Measurements from ENCODE around the gene RDH13. TPM values are rescaled to one million over a fixed set of nuclear protein-coding genes. Genes with fewer than 3 reads are reported as not detected.
"Not testable (repeated sequence)": the region's sequence is repeated elsewhere in the genome, so short reads cannot be mapped to it uniquely, and the experiment has no call there.

Gene RDH13
- total RNA-seq, 1 donor from 2014 or later, result 8.2 TPM

GRCh38 chr19:55047951-55048350 lies 15.0 kb downstream of the RDH13 start:
- DNase-seq (ENCODE audit: low spot score), result no peak

DNA sequence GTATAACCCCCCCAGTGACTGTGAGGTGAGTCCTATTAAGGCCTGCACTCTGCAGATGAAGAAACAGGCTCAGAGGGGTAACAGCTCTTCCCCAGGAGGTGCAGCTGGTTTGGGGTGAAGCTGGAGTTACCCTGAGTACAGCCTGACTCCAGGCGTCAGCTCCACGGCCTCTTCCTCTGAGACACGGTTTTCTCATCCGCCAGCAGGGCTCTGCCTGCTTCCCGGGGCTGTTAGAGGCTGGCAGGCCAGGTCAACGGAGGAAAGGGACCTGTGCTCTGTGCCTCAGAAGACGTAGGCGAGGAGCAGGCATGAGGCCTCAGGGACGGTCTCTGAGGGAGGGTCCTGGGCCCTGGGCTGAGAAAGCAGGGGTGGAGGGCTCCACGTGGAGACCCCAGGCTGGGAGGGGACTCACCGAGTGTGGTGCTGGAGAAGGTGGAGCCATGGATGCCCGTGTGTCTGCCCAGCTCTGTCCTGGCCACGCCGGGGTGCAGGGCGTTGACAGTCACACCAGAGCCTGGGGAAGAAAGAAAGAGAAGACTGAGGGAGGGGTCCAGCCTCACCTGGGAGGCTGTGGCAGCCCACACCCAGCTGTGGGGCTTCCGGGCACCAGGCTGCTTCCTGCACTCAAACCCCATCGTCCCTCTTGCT lies 15.8 kb downstream of the RDH13 start:
- no peak for DNase-seq (ENCODE audit: low spot score)

GRCh38 chr19:55044771-55045716 lies 17.9 kb downstream of the RDH13 start:
- no peak for DNase-seq (ENCODE audit: low spot score)

- no peak for DNase-seq (ENCODE audit: low spot score)
Observed at GRCh38 chr19:55044286-55044685, 18.7 kb downstream of the RDH13 start.

- no peak for DNase-seq (ENCODE audit: low spot score)
Observed at GRCh38 chr19:55042688-55043087, 20.3 kb downstream of the RDH13 start.

DNA sequence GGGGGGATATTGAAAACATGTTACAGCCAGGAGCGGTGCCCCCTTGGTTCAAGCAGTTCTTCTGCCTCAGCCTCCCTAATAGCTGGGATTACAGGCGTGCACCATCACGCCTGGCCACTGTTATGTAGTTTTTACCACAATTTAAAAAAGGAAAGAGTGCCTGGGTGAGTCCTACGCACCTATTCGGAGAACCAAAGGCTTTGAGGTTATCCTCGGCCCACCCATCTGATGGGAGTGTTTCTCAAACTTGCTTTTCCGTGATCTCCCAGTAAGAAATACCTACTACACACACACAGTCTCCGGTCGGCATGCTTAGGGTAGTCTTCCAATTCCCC lies 20.6 kb downstream of the RDH13 start:
- DNase-seq (ENCODE audit: low spot score), result no peak

DNA sequence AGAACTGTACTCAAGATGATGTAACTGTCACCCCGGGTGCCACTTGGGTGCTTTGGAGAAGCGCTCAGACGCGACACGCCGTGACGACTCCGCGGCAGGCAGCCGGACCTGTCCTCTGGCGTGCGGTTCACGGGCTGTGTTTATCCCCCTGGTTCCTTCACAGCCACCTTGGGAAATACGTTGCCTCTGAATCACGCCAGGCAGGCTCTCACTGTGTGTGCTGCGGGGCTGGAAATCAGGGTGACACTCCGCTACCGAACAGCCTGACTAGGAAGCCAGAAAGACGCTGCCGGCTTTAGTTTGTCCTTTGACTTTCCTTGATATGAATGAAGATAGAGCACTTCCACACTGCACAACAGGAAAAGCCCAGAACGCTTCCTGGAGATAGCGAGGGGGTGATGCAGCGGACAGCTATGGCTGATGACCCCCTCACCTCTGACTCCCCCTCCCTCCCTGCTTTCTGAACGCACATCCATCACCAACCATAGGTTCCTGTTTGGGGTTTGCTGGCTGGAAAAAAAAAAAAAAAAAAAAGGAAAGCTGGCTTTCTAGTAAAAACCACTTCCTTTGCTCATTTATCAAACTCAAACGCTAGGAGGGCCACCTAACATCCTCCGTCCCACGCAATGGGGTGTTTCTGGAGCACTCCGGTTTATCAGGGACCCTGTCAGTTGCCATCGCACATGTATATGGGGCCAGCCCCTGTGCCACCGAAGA lies 21.2 kb downstream of the RDH13 start:
- no peak for DNase-seq (ENCODE audit: low spot score)

DNA sequence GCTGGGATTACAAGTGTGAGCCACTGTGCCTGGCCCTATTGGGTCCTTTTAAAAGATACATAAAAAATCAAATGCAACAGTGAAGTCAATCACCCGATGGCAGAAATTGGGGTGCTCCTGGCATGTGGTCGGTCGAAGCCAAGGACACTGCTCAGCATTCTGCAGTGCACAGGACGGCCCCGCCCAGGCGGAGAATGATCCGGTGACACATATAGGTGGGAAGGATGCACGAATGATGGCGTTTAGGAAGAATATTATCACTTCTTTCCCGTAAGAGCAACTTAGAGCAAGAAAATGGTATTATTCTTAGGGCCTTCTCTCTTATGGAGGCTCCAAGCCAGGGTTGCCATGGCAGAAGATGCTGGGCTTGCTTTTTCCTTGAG lies 21.7 kb downstream of the RDH13 start:
- DNase-seq (ENCODE audit: low spot score), result no peak

DNA sequence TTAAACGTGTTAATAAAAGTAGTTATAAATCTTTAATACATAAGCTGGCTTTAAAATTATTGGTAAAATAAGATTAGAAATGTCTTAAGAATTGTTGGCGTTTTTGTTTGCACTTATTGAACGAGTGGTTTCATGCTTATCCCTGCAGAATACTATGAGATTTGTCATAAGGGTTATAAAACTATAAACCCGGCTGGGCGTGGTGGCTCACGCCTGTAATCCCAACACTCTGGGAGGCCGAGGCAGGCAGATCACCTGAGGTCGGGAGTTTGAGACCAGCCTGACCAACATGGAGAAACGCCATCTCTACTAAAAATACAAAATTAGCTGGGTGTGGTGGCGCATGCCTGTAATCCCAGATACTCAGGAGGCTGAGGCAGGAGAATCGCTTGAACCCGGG lies 22.3 kb downstream of the RDH13 start:
- DNase-seq (ENCODE audit: low spot score), result not testable (repeated sequence)

- DNase-seq (ENCODE audit: low spot score), result not testable (repeated sequence)
Observed at GRCh38 chr19:55037603-55038002, 25.3 kb downstream of the RDH13 start.

- DNase-seq (ENCODE audit: low spot score), result no peak
Observed at GRCh38 chr19:55036058-55036457, 26.9 kb downstream of the RDH13 start.

- no peak for DNase-seq (ENCODE audit: low spot score)
Observed at GRCh38 chr19:55034751-55035150, 28.2 kb downstream of the RDH13 start.

- DNase-seq (ENCODE audit: low spot score), result not testable (repeated sequence)
Observed at GRCh38 chr19:55032976-55033643, 29.8 kb downstream of the RDH13 start.

- DNase-seq (ENCODE audit: low spot score), result no peak
Observed at GRCh38 chr19:55032170-55032800, 30.7 kb downstream of the RDH13 start.

DNA sequence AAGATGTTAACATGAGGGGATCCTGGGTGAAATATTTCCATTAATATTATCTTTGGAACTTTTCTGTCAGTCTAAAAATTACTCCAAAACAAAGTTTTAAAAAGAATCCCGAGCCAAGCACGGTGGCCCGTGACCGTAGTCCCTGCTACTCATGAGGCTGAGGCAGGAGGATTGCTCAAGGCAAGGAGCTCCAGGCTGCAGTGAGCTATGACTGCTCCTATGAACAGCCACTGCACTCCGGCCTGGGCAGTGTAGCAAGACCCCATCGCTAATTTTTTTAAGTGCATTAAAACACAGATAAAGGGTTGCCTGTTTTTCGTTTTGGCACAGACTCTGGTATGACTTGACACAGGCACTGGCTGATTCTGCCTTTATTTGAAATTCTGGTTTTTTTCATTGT lies 31.8 kb downstream of the RDH13 start:
- no peak for DNase-seq (ENCODE audit: low spot score)

DNA sequence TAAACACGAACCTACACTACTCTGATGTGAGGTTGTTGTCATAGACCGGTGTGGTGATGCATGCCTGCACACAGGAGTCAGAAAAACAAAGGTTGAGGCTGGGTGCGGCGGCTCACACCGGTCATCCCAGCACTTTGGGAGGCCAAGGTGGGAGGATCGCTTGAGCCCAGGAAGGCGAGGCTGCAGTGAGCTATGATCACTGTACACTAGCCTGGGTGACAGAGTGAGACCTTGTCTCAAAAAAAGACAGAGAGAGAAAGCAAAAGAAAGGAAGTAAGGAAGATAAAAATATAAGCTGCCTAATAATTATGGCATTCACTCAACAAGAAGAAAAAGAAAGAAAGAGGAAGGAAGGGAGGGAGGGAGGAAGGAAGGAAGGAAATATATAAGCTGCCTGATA lies 34.2 kb downstream of the RDH13 start:
- no peak for DNase-seq (ENCODE audit: low spot score)

GRCh38 chr19:55027472-55028337 lies 35.2 kb downstream of the RDH13 start:
- no peak for DNase-seq (ENCODE audit: low spot score)

GRCh38 chr19:55027140-55027471 lies 35.8 kb downstream of the RDH13 start:
- not testable (repeated sequence) for DNase-seq (ENCODE audit: low spot score)

DNA sequence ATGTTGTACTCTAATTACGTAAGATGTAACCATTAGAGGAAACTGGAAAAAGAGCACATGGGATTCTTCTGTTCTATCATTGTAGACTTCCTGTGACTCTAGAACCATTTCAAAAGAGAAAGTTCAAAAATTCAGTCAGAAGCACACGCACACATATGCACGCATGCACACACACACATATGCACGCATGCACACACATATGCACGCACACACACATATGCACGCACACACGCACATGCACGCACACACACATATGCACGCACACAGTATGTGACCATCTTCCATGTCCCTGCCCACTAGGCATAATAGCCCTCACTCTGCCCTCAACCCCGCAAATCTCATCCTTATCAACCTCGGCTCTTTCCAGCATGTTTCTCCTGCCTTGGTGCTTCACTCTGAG lies 38.8 kb downstream of the RDH13 start:
- DNase-seq (ENCODE audit: low spot score), result no peak

DNA sequence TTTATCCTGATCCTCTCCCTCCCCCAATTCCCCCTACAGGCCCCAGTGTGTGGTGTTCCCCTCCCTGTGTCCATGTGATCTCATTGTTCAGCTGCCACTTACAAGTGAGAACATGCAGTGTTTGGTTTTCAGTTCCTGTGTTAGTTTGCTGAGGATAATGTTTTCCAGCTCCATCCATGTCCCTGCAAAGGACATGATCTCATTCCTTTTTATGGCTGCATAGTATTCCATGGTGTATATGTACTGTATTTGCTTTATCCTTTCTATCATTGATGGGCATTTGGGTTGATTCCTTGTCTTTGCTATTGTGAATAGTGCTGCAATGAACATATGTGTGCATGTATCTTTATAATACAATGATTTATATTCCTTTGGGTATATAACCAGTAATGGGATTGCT lies 42.6 kb downstream of the RDH13 start:
- DNase-seq (ENCODE audit: low spot score), result not testable (repeated sequence)

Data from mesenteric fat pad (tissue), 1 donor.